ENCODE results near the gene SYNPR.

Gene SYNPR

GRCh38 chr3:63559884-63560283, 281.8 kb downstream of the SYNPR start:
- DNase-seq: no peak

GRCh38 chr3:63561879-63562278, 283.8 kb downstream of the SYNPR start:
- DNase-seq: no peak

GRCh38 chr3:63562323-63562722, 284.2 kb downstream of the SYNPR start:
- DNase-seq: no peak

GRCh38 chr3:63563572-63563971, 285.5 kb downstream of the SYNPR start:
- DNase-seq: no peak

GRCh38 chr3:63565220-63565619, 287.1 kb downstream of the SYNPR start:
- DNase-seq: no peak

GRCh38 chr3:63571682-63572081, 293.6 kb downstream of the SYNPR start:
- DNase-seq: no peak

GRCh38 chr3:63576846-63577245, 298.7 kb downstream of the SYNPR start:
- DNase-seq: no peak

- DNase-seq: no peak
These were observed 300.8 kb downstream of the SYNPR start for GRCh38 chr3:63578858-63579257.

GRCh38 chr3:63580151-63580550, 302.0 kb downstream of the SYNPR start:
- no peak for DNase-seq

- no peak for DNase-seq
These were observed 304.9 kb downstream of the SYNPR start for GRCh38 chr3:63582943-63583500.

- no peak for DNase-seq
These were observed 306.6 kb downstream of the SYNPR start for GRCh38 chr3:63584681-63585080.

GRCh38 chr3:63585927-63586326, 307.8 kb downstream of the SYNPR start:
- no peak for DNase-seq

- DNase-seq: no peak
These were observed 310.8 kb downstream of the SYNPR start for GRCh38 chr3:63588895-63589294.

- DNase-seq: no peak
These were observed 315.7 kb downstream of the SYNPR start for GRCh38 chr3:63593779-63594178.

- no peak for DNase-seq
These were observed 317.1 kb downstream of the SYNPR start for GRCh38 chr3:63595221-63595620.

- no peak for DNase-seq
These were observed 318.9 kb downstream of the SYNPR start for GRCh38 chr3:63597019-63597418.

GRCh38 chr3:63607716-63608115, 329.6 kb downstream of the SYNPR start:
- DNase-seq: no peak

- DNase-seq: no peak
These were observed 331.3 kb downstream of the SYNPR start for GRCh38 chr3:63609408-63609807.

GRCh38 chr3:63609834-63610233, 331.7 kb downstream of the SYNPR start:
- DNase-seq: no peak

GRCh38 chr3:63611382-63611781, 333.3 kb downstream of the SYNPR start:
- DNase-seq: no peak

- no peak for DNase-seq
These were observed 335.5 kb downstream of the SYNPR start for GRCh38 chr3:63613561-63613960.

- DNase-seq: no peak
These were observed 339.3 kb downstream of the SYNPR start for GRCh38 chr3:63617391-63617790.

GRCh38 chr3:63624941-63625560, 346.9 kb downstream of the SYNPR start:
- DNase-seq: no peak

- no peak for DNase-seq
These were observed 353.6 kb downstream of the SYNPR start for GRCh38 chr3:63631670-63632069.

- no peak for DNase-seq
These were observed 357.1 kb downstream of the SYNPR start for GRCh38 chr3:63635186-63635585.

Measured in CD4-positive, alpha-beta T cell treated with Interleukin-6 for 4 hours (primary cell).